GM10266 (cell line): ENCODE results near the gene KCNT1.

Source experiments
- DNase-seq: peaks from one replicate; pipeline ENCODE4 v3.0.0; 2012; ENCODE audit errors: extremely low spot score
- TF ChIP-seq, protein P1 (sequence below): IDR thresholded peaks from 2 replicates; pipeline ENCODE4 v1.5.1; 2012; ENCODE audit warnings: mild to moderate bottlenecking, low read depth; ENCODE audit not compliant: control insufficient read depth, insufficient read depth; ENCODE audit errors: missing control alignments

KCNT1 gene

DNA sequence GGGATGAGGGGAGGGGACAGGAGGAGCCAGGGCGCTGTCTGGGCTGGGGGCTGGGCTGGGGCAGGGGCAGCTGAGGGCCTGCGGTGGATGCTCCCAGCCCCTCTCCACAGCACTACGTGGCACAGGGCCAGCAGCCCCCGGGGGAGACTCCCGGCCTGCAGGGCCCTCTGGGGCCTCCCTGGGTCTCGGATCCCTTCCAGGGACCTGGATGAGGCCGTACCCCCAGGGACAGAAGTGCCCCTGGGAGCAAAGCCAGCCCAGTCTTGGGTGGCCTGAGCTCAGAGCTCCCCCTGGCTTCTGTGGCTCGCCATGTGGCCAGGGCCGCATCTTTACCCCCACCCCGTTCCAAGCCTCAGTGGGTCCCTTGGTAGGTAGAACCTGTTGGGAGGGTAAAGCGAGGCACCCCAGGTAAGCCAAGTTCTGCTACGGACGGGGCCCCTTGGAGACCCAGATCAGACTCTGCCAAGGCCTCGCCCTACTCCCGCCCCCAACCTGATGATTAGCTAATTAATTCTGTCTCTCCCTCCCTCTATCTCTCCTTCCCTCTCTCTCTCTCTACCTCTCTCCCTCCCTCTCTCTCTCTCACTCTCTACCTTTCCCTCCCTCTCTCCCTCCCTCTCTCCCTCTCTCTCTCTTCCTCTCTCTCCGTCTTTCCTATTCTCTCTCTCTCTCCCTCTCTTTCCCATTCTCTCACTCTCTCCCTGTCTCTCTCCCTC, 24.3 kb downstream of the KCNT1 start:
- TF ChIP-seq, protein P1, sequence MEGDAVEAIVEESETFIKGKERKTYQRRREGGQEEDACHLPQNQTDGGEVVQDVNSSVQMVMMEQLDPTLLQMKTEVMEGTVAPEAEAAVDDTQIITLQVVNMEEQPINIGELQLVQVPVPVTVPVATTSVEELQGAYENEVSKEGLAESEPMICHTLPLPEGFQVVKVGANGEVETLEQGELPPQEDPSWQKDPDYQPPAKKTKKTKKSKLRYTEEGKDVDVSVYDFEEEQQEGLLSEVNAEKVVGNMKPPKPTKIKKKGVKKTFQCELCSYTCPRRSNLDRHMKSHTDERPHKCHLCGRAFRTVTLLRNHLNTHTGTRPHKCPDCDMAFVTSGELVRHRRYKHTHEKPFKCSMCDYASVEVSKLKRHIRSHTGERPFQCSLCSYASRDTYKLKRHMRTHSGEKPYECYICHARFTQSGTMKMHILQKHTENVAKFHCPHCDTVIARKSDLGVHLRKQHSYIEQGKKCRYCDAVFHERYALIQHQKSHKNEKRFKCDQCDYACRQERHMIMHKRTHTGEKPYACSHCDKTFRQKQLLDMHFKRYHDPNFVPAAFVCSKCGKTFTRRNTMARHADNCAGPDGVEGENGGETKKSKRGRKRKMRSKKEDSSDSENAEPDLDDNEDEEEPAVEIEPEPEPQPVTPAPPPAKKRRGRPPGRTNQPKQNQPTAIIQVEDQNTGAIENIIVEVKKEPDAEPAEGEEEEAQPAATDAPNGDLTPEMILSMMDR, result peak; percentile 10
- no peak for DNase-seq

DNA sequence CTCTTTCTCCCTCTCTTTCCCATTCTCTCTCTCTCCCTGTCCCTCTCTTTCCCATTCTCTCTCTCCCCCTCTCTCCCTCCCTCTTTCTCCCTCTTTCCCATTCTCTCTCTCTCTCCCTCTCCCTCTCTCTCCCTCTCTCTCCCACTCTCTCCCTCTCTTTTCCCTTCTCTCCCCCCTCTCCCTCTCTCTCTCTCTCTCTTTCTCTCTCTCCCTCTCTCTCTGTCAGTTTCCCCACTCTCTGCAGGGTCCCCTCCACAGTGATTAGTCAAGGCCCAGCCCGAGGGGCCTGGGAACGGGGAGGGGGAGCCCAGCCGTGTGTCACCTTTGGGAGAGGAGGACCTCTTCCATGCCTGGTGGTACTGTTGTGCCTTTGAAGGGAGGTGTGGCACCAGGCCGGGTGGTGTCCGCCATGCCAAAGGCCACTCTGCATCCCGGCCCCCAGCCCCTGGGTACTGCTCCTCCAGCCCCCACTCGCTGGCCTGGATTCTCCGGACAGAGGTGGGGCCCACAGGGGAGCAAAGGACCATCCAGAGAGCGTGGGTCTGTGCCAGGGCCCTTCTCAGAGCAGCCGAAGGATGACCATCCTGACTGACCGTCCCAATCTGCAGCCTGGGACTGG, 25.4 kb downstream of the KCNT1 start:
- TF ChIP-seq, protein P1, result no peak
- no peak for DNase-seq

DNA sequence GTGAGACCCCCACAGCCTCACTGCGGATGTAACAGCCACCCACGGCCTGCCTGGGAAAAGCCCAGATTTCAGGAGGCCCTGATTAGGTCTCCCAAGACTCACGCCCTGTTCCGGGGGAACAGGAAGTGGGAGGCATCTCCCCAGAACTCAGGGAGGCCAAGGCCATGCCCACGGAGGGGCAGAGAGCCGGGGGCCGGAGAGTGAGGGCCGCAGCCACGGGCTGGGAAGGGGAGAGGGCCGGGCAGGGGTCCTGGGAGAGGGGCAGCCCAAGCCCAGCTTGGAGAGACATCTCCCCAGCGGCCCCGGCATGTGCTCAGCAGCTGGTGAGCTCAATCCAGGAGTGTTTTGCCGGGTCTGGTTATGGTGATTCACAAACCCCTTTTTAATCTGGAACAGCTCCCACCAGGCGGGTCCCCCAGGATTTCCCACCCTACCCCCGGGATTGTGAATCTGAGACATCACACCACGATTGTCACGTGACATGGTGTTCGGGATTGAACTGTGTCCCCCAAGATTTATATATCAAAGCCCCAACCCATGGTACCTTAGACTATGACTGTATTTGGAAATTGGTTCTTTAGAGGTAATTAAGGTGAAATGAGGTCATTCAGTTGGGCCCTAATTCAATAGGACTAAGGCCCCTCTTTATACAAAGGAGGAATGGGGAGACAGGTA, 26.6 kb downstream of the KCNT1 start:
- TF ChIP-seq, protein P1, result no peak
- DNase-seq, result no peak

DNA sequence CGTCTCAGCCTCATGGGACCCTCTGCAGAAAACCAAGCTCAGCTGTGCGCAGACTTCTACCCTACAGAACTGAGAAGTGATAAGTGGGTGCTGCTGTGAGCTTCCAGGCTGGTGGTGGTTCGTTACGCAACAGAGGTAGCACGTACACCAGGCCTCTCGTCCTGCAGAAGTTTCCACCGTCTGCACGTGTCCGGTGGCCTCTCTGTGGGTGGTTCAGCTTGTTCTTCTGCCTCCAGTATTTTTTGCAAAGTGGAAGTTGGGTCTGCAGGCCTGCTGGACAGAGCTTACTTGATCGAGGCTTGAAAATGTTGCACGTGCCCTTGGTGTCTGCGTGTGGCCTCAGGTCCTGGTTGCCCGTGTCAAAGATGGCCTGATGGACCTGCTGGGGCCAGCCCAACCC, 27.5 kb downstream of the KCNT1 start:
- no peak for DNase-seq

DNA sequence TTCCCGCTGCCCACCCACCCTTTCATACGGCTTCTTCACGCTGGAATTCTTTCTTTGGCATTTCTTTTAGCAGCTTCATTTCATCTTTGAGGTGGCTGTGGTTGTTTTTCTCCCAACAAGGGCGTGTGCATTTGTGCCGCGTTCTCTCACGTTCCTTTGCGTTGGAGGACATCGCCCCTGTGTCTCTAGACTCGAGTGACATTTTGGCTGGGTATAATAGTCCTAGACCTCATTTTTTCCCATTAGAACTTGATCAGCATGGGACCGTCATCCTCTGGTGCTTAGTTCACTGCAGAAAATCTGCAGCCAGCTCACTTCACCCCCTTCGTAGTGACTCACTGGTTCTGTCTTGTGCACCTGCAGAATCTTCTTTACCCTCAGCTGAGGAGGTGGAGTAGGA, 29.5 kb downstream of the KCNT1 start:
- DNase-seq, result no peak
- TF ChIP-seq, protein P1, result no peak

More for the DNA sequence above, 27.5 kb downstream of the KCNT1 start:
- TF ChIP-seq, protein P1, result no peak

DNA sequence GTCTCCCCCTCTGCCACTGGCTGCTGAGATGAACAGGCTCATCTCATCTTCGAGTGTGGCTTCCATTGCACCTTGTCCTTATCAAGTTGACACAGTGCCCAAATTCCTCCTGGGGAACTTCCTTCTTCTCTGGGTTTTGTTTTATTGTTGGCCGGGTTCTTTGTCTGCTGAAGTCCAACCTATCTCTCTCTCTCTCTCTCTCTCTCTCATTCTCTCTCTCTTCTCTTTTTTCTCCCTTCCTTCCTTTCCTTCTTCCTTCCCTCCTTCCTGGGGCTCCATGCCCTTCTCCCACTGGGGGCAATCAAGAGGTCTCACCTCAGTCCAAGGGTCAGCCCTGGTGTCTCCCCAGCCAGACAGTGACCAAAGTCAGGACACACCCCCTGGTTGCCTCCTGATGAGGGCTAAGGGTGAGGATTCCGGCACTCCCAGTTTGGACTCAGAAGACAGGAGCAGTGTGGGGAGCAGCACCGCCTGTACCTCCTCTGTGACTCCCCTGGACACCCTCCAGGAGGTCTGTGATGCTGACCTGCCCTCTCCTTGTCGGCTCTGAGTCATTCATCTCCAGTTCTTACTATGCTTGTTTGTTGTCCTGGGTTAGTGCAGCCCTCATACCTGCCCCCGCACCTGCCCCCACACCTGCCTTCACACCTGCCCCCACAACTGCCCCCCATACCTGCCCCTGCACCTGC, 30.7 kb downstream of the KCNT1 start:
- no peak for DNase-seq
- TF ChIP-seq, protein P1, result no peak
